A549 (cell line): ENCODE data around the gene MPPED1. TPM values are rescaled to one million over a fixed set of nuclear protein-coding genes. Genes with fewer than 3 reads are reported as not detected.

ENCODE experiments used
- ATAC-seq, 2 experiments: fragments of 200-7000 bp in 1 of 2; fragments of >200 bp in 1 of 2; cut with Nextera tagmentation in 1 of 2; cut with Tn5 transposase in 1 of 2; 3 replicates each; pipeline versions ENCODE4 v1.8.0 to v1.9.1; 2018 to 2020; ENCODE audit warnings: mild to moderate bottlenecking in 1 of 2, moderate library complexity in 1 of 2
- CTCF ChIA-PET: fragments of 300-600 bp; sonication (Branson Sonifier 250); formaldehyde crosslinking; extraction: SDS; loops from one replicate; lab custom pipeline; 2021; ENCODE audit warnings: antibody characterized with exemption, inconsistent platforms; lab: Yijun Ruan, JAX
- POLR2A ChIA-PET: fragments of 350-600 bp; formaldehyde crosslinking; extraction: SDS; loops from one replicate; lab custom pipeline; 2021; ENCODE audit warnings: antibody characterized with exemption, inconsistent platforms; lab: Yijun Ruan, JAX
- DNase-seq, 2 experiments: peaks; one replicate each; pipeline versions ENCODE4 v3.0.0 to v3.0.0-alpha.2; 2011 to 2016; ENCODE audit warnings: low read depth in 1 of 2, low spot score in 1 of 2
- FAIRE-seq: peaks from 2 replicates; lab custom pipeline; 2011; peaks lifted over from hg19 to GRCh38; lab: Jason Lieb, UNC
- H3K27ac ChIP-seq, 2 experiments: fragments of >200 bp; sonication (Bioruptor Twin); formaldehyde crosslinking; 3 replicates each; pipeline ENCODE4 v1.5.1; 2016 to 2017
- H3K4me1 ChIP-seq: fragments of >200 bp; sonication (Bioruptor Twin); formaldehyde crosslinking; 3 replicates; pipeline ENCODE4 v1.6.1; 2016
- H3K4me2 ChIP-seq: fragments of >200 bp; sonication (Bioruptor Twin); formaldehyde crosslinking; 3 replicates; pipeline ENCODE4 v1.6.1; 2016
- H3K4me3 ChIP-seq: fragments of >200 bp; sonication (Bioruptor Twin); formaldehyde crosslinking; 3 replicates; pipeline ENCODE4 v1.5.1; 2016
- H3K9me3 ChIP-seq: fragments of >200 bp; sonication (Bioruptor Twin); formaldehyde crosslinking; 3 replicates; pipeline ENCODE4 v1.6.1; 2016
- CBX2 ChIP-seq: fragments of 200-600 bp; sonication (generic); IDR thresholded peaks from 2 replicates; pipeline ENCODE4 v1.6.1; 2016; ENCODE audit warnings: low read depth, mild to moderate bottlenecking, borderline replicate concordance
- EHMT2 ChIP-seq: fragments of 200-600 bp; sonication (generic); IDR thresholded peaks from 2 replicates; pipeline ENCODE4 v1.6.1; 2016; ENCODE audit warnings: antibody characterized with exemption, low read depth, mild to moderate bottlenecking, moderate library complexity
- FOXS1 ChIP-seq: fragments of 250-450 bp; sonication (Bioruptor Pico); IDR thresholded peaks from 2 replicates; pipeline ENCODE4 v1.5.0; 2020; ENCODE audit warnings: mild to moderate bottlenecking, moderate library complexity
- GATA3 ChIP-seq: IDR thresholded peaks from 2 replicates; pipeline ENCODE4 v1.6.1; 2012; ENCODE audit warnings: borderline replicate concordance
- HES2 ChIP-seq: fragments of >200 bp; sonication (Bioruptor Twin); formaldehyde crosslinking; IDR thresholded peaks from 2 replicates; pipeline ENCODE4 v1.6.1; 2016
- HEYL ChIP-seq: fragments of 250-450 bp; sonication (Bioruptor Pico); IDR thresholded peaks from 2 replicates; pipeline ENCODE4 v1.8.0; 2021; ENCODE audit warnings: mild to moderate bottlenecking, moderate library complexity
- HMGXB4 ChIP-seq: fragments of 250-450 bp; sonication (Bioruptor Pico); IDR thresholded peaks from 2 replicates; pipeline ENCODE4 v1.5.0; 2021; ENCODE audit warnings: mild to moderate bottlenecking, moderate library complexity, borderline replicate concordance
- HOXA7 ChIP-seq: fragments of 250-450 bp; sonication (Bioruptor Pico); IDR thresholded peaks from 2 replicates; pipeline ENCODE4 v1.5.0; 2020; ENCODE audit warnings: mild to moderate bottlenecking, moderate library complexity
- HOXB5 ChIP-seq: fragments of 250-450 bp; sonication (Bioruptor Pico); IDR thresholded peaks from 2 replicates; pipeline ENCODE4 v1.5.0; 2020; ENCODE audit warnings: mild to moderate bottlenecking, moderate library complexity
- KDM1A ChIP-seq: fragments of 200-600 bp; sonication (generic); IDR thresholded peaks from 2 replicates; pipeline ENCODE4 v1.6.1; 2016; ENCODE audit warnings: low read depth, mild to moderate bottlenecking
- MAFK ChIP-seq: fragments of 450-650 bp; IDR thresholded peaks from 2 replicates; pipeline ENCODE4 v1.6.1; 2014; ENCODE audit not compliant: partially characterized antibody
- MAZ ChIP-seq: fragments of 150-350 bp; IDR thresholded peaks from 2 replicates; pipeline ENCODE4 v1.6.1; 2014; ENCODE audit warnings: antibody characterized with exemption, low read depth, low read length, borderline replicate concordance
- NFE2L2 ChIP-seq: fragments of 150-350 bp; conservative IDR thresholded peaks from 2 replicates; pipeline ENCODE4 v1.6.1; 2014; ENCODE audit warnings: low read length
- NR3C1 ChIP-seq: fragments of >200 bp; sonication (Bioruptor Twin); formaldehyde crosslinking; IDR thresholded peaks from 3 replicates; pipeline ENCODE4 v1.6.1; 2017
- POLR2A ChIP-seq: IDR thresholded peaks from 2 replicates; pipeline ENCODE4 v1.6.1; 2012; ENCODE audit warnings: mild to moderate bottlenecking, low read length
- POLR2AphosphoS2 ChIP-seq: conservative IDR thresholded peaks from 2 replicates; pipeline ENCODE4 v1.6.1; 2012; ENCODE audit warnings: low read length, improper control_type of control experiment, inconsistent platforms
- RCOR1 ChIP-seq: fragments of 150-350 bp; IDR thresholded peaks from 2 replicates; pipeline ENCODE4 v1.6.1; 2014; ENCODE audit warnings: antibody characterized with exemption, low read length, low read depth
- RNF2 ChIP-seq: fragments of 200-600 bp; sonication (generic); IDR thresholded peaks from 2 replicates; pipeline ENCODE4 v1.6.1; 2016; ENCODE audit warnings: low read depth, mild to moderate bottlenecking, antibody characterized with exemption, moderate library complexity, borderline replicate concordance
- TFCP2L1 ChIP-seq: fragments of 250-450 bp; sonication (Bioruptor Pico); IDR thresholded peaks from 2 replicates; pipeline ENCODE4 v1.5.0; 2021; ENCODE audit warnings: mild to moderate bottlenecking
- TP53 ChIP-seq: fragments of 250-450 bp; sonication (Bioruptor Pico); IDR thresholded peaks from 2 replicates; pipeline ENCODE4 v1.5.0; 2021; ENCODE audit warnings: mild to moderate bottlenecking, moderate library complexity
- ZSCAN20 ChIP-seq: fragments of 250-450 bp; sonication (Bioruptor Pico); IDR thresholded peaks from 2 replicates; pipeline ENCODE4 v1.8.0; 2022; ENCODE audit warnings: mild to moderate bottlenecking, moderate library complexity
- WGBS: methylation state at CpG from one replicate; pipeline ENCODE4 v1.1.6; 2017; ENCODE audit errors: missing lambda C conversion rate; 5-methylcytosine and 5-hydroxymethylcytosine counted together
- polyA plus RNA-seq, 4 experiments: library from polyadenylated mRNA; depleted of rRNA in 3 of 4; stranded (reverse); fragments of >200 nt; fragmentation: RNase III in 1 of 4; extraction: RNeasy Plus Mini Kit Qiagen cat#74134 plus additional on column Dnase treatment in 1 of 4; gene quantifications; 2 replicates in 3 of 4; 3 replicates in 1 of 4; pipeline ENCODE4 v1.2.3, GENCODE V29; 2011 to 2017
- TF ChIP-seq, protein P1 (sequence below): fragments of 200-600 bp; sonication (generic); IDR thresholded peaks from 2 replicates; pipeline ENCODE4 v1.6.1; 2016; ENCODE audit warnings: antibody characterized with exemption, mild to moderate bottlenecking, moderate library complexity
- TF ChIP-seq, protein P2 (sequence below): fragments of 150-350 bp; IDR thresholded peaks from 2 replicates; pipeline ENCODE4 v1.6.1; 2014; ENCODE audit warnings: low read depth, mild to moderate bottlenecking, low read length

The MPPED1 gene
- polyA plus RNA-seq, 2 of the 4 experiments (the other 2 are of a cell fraction) = not detected

DNA sequence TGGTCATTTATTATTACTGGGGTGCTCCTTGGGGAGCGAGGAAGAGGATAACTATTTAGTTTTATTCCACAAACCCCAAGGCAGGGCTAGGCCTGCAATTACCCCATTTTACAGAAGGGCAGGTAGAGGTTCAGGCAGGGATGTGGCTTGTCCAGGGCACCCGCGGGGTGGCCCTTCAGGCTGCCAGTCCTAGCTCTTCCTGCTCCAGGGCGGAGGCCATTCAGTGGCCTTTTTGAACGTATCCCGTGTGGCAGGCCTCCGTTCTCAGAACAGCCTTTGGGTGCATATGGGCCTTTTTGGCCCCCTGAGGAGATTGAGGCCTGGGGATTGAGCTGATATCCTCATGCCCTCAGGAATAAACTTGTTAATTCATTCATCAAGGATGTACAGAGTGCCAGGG is 66.2 kb downstream of the MPPED1 start:
- TF ChIP-seq ZSCAN20 (CRISPR knock-in tag) (no peak), NFE2L2 (no peak), RNF2 (no peak), HOXA7 (CRISPR knock-in tag) (no peak)
- Histone ChIP-seq H3K4me3 (no peak overlapping the region), H3K9me3 (no peaks in the 10 kb centered on the region), H3K4me2 (no peak overlapping the region), H3K27ac (no peak overlapping the region), H3K4me1 (no peaks in the 10 kb centered on the region)
- no peak for DNase-seq
- WGBS = 33% methylated on average over 2 of the region's 7 CpGs
- no peak for FAIRE-seq
- ChIA-PET POLR2A (no interaction called here), CTCF (interaction anchor here (0.7 kb wide), 1 partner anchor 464 kb away, joined by 3 read pairs; no protein-coding TSS in a partner anchor)
- ATAC-seq = no peak

DNA sequence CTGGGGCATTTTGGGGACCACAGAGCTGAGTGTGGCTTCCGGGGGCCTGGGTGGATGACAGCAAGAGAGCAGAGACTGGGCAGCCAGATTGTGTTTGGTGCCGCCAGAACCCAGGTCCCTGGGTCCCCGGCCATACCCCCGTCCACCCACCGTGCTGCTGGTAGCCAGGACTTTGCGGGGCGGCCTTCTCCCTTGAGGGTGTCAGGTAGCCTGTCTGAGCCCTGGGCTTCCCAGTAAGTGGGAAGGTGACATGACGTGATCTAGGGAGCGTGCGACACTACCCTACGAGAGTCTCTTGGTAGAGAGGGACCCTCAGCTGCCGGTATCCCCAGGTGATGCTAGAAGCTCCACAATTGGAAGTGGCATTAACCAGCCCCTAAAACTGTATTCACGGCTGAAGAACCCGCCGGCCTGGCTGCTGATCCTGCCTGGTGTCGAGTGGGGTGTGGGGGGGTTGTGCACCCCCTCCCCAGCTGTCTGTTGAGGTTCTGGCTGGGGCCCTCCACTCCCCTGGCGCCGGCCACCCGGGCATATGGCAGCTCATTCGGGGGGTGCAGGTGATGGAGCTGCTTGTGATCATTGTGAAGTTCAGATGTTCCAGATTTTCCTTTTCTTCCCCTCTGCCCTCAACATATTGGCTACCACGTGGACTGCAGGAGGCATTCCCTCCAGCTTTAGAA is 66.9 kb downstream of the MPPED1 start:
- no peak for TF ChIP-seq GATA3
- TF ChIP-seq MAFK = no peak
- no peak for TF ChIP-seq HMGXB4 (CRISPR knock-in tag)
- TF ChIP-seq, protein P1, sequence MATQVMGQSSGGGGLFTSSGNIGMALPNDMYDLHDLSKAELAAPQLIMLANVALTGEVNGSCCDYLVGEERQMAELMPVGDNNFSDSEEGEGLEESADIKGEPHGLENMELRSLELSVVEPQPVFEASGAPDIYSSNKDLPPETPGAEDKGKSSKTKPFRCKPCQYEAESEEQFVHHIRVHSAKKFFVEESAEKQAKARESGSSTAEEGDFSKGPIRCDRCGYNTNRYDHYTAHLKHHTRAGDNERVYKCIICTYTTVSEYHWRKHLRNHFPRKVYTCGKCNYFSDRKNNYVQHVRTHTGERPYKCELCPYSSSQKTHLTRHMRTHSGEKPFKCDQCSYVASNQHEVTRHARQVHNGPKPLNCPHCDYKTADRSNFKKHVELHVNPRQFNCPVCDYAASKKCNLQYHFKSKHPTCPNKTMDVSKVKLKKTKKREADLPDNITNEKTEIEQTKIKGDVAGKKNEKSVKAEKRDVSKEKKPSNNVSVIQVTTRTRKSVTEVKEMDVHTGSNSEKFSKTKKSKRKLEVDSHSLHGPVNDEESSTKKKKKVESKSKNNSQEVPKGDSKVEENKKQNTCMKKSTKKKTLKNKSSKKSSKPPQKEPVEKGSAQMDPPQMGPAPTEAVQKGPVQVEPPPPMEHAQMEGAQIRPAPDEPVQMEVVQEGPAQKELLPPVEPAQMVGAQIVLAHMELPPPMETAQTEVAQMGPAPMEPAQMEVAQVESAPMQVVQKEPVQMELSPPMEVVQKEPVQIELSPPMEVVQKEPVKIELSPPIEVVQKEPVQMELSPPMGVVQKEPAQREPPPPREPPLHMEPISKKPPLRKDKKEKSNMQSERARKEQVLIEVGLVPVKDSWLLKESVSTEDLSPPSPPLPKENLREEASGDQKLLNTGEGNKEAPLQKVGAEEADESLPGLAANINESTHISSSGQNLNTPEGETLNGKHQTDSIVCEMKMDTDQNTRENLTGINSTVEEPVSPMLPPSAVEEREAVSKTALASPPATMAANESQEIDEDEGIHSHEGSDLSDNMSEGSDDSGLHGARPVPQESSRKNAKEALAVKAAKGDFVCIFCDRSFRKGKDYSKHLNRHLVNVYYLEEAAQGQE = no peak
- no peak for TF ChIP-seq CBX2
- no peak for TF ChIP-seq RCOR1
- TF ChIP-seq HES2 = no peak
- TF ChIP-seq MAZ = no peak
- TF ChIP-seq NR3C1 = no peak
- TF ChIP-seq TFCP2L1 (CRISPR knock-in tag) = no peak
- no peak for TF ChIP-seq HEYL
- no peak for TF ChIP-seq FOXS1
- no peak for TF ChIP-seq TP53 (CRISPR knock-in tag)
- TF ChIP-seq POLR2AphosphoS2 = no peak
- TF ChIP-seq KDM1A = no peak
- no peak for TF ChIP-seq POLR2A
- no peak for TF ChIP-seq HOXB5 (CRISPR knock-in tag)
- no peak for TF ChIP-seq EHMT2
- TF ChIP-seq, protein P2, sequence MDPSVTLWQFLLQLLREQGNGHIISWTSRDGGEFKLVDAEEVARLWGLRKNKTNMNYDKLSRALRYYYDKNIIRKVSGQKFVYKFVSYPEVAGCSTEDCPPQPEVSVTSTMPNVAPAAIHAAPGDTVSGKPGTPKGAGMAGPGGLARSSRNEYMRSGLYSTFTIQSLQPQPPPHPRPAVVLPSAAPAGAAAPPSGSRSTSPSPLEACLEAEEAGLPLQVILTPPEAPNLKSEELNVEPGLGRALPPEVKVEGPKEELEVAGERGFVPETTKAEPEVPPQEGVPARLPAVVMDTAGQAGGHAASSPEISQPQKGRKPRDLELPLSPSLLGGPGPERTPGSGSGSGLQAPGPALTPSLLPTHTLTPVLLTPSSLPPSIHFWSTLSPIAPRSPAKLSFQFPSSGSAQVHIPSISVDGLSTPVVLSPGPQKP = no peak
- POLR2A ChIA-PET = no interaction called here

More for the DNA sequence above, 66.9 kb downstream of the MPPED1 start:
- H3K4me2 ChIP-seq = no peak overlapping the region
- ATAC-seq = no peak
- no peak for DNase-seq
- H3K27ac ChIP-seq = no peak overlapping the region
- H3K9me3 ChIP-seq = no peaks in the 10 kb centered on the region
- CTCF ChIA-PET = no interaction called here
- H3K4me3 ChIP-seq = no peak overlapping the region
- 78% methylated on average over 12 of the region's 21 CpGs for WGBS
- no peak for FAIRE-seq
- no peaks in the 10 kb centered on the region for H3K4me1 ChIP-seq
